Measurements from ENCODE around the gene INHBE. TPM values are rescaled to one million over a fixed set of nuclear protein-coding genes. Genes with fewer than 3 reads are reported as not detected.

The INHBE gene
- total RNA-seq, 4 donors from 2014 or later: not detected

- Histone ChIP-seq H3K27me3 (no peaks in the 10 kb centered on the region), H3K9me3 (no peaks in the 10 kb centered on the region), H3K4me3 (no peak overlapping the region), H3K27ac (peak overlapping the region; percentile 94 to 98 (median 96)), H3K4me1 (peaks cover 5 to 22% (median 8%) of the 10 kb centered on the region in 4 donors), H3K36me3 (no peaks in the 10 kb centered on the region)
- WGBS, 2 donors (ENCODE audit: low coverage in 1 of 2): 78 to 84% methylated on average over 2 to 6 of the region's 6 CpGs
- DNase-seq: no peak
- TF ChIP-seq POLR2A (IDR thresholded peaks at IDR 0.05): no peak
- TF ChIP-seq CTCF (IDR thresholded peaks at IDR 0.05): no peak
- TF ChIP-seq POLR2AphosphoS5 (IDR thresholded peaks at IDR 0.05): no peak
- no peak for TF ChIP-seq EP300 (IDR thresholded peaks at IDR 0.05; ENCODE audit: low read depth)
- intact Hi-C loops (cut with DNase I; ENCODE audit: low total_unique reads) (no loop called here), in situ Hi-C loops (cut with MboI; ENCODE audit: low pct_ligation_motif_present in 1 of 4, low pct_unique_long_range_greater_than_20kb in 1 of 4, low sequenced_read_pairs in 3 of 4) (loop anchor here in 1 of 4 donors (25.0 kb wide), 1 partner anchor 117 kb away; no protein-coding TSS in a partner anchor)
Measured at GRCh38 chr12:57428965-57429364, 26.1 kb upstream of the INHBE start.

- 21 to 24% methylated on average over 8 to 9 of the region's 9 CpGs for WGBS, 2 donors (ENCODE audit: low coverage in 1 of 2)
- intact Hi-C loops (cut with DNase I; ENCODE audit: low total_unique reads): no loop called here
- TF ChIP-seq POLR2A (IDR thresholded peaks at IDR 0.05) (no peak), CTCF (IDR thresholded peaks at IDR 0.05) (no peak), EP300 (IDR thresholded peaks at IDR 0.05; ENCODE audit: low read depth) (no peak), POLR2AphosphoS5 (IDR thresholded peaks at IDR 0.05) (no peak)
- Histone ChIP-seq H3K9me3 (no peaks in the 10 kb centered on the region), H3K36me3 (no peaks in the 10 kb centered on the region), H3K27me3 (no peaks in the 10 kb centered on the region), H3K4me3 (peak overlapping the region; percentile 75 to 89 (median 78)), H3K4me1 (peaks cover 5 to 22% (median 8%) of the 10 kb centered on the region in 4 donors), H3K27ac (peak overlapping the region; percentile 94 to 98 (median 96))
- no peak for DNase-seq
- in situ Hi-C loops (cut with MboI; ENCODE audit: low pct_ligation_motif_present in 1 of 4, low pct_unique_long_range_greater_than_20kb in 1 of 4, low sequenced_read_pairs in 3 of 4): loop anchor here in 1 of 4 donors (25.0 kb wide), 1 partner anchor 117 kb away; no protein-coding TSS in a partner anchor
Measured at GRCh38 chr12:57429473-57430111, 25.5 kb upstream of the INHBE start.

- DNase-seq: no peak
- no peak for TF ChIP-seq EP300 (IDR thresholded peaks at IDR 0.05; ENCODE audit: low read depth)
- no peak for TF ChIP-seq CTCF (IDR thresholded peaks at IDR 0.05)
- no peak for TF ChIP-seq POLR2AphosphoS5 (IDR thresholded peaks at IDR 0.05)
- TF ChIP-seq POLR2A (IDR thresholded peaks at IDR 0.05): no peak
- no peaks in the 10 kb centered on the region for H3K9me3 ChIP-seq
- H3K27me3 ChIP-seq: no peaks in the 10 kb centered on the region
- H3K27ac ChIP-seq: peak overlapping the region; percentile 94 to 98 (median 96)
- intact Hi-C loops (cut with DNase I; ENCODE audit: low total_unique reads): no loop called here
- H3K4me3 ChIP-seq: peak overlapping the region; percentile 75 to 89 (median 78)
- H3K36me3 ChIP-seq: no peaks in the 10 kb centered on the region
- WGBS, 2 donors (ENCODE audit: low coverage in 1 of 2): 0 to 1% methylated on average over 16 to 23 of the region's 74 CpGs
- in situ Hi-C loops (cut with MboI; ENCODE audit: low pct_ligation_motif_present in 1 of 4, low pct_unique_long_range_greater_than_20kb in 1 of 4, low sequenced_read_pairs in 3 of 4): loop anchor here in 1 of 4 donors (25.0 kb wide), 1 partner anchor 118 kb away; no protein-coding TSS in a partner anchor
- H3K4me1 ChIP-seq: peaks cover 5 to 22% (median 8%) of the 10 kb centered on the region in 4 donors
Measured at GRCh38 chr12:57430112-57430930, 24.8 kb upstream of the INHBE start.

- peak within 1 kb of the TSS; percentile 94 to 98 (median 96) for H3K27ac ChIP-seq
- WGBS, 2 donors (ENCODE audit: low coverage in 1 of 2): 0 to 1% methylated on average over 7 to 41 of the region's 41 CpGs
- H3K4me3 ChIP-seq: peak within 1 kb of the TSS; percentile 75 to 89 (median 78)
- TF ChIP-seq POLR2A (IDR thresholded peaks at IDR 0.05) (peak; percentile 95), POLR2AphosphoS5 (IDR thresholded peaks at IDR 0.05) (peak; percentile 94 to 97 (median 96)), CTCF (IDR thresholded peaks at IDR 0.05) (no peak), EP300 (IDR thresholded peaks at IDR 0.05; ENCODE audit: low read depth) (peak; percentile 22)
- in situ Hi-C loops (cut with MboI; ENCODE audit: low pct_ligation_motif_present in 1 of 4, low pct_unique_long_range_greater_than_20kb in 1 of 4, low sequenced_read_pairs in 3 of 4) (loop anchor here in 1 of 4 donors (25.0 kb wide), 1 partner anchor 119 kb away; no protein-coding TSS in a partner anchor), intact Hi-C loops (cut with DNase I; ENCODE audit: low total_unique reads) (no loop called here)
- H3K9me3 ChIP-seq: no peaks in the 10 kb centered on the region
- peak; percentile 97 for DNase-seq
- H3K36me3 ChIP-seq: no peaks in the 10 kb centered on the region
- peaks cover 5 to 22% (median 8%) of the 10 kb centered on the region in 4 donors for H3K4me1 ChIP-seq
- no peaks in the 10 kb centered on the region for H3K27me3 ChIP-seq
Measured at GRCh38 chr12:57430931-57431566, 24.1 kb upstream of the INHBE start, which contains the start of gene R3HDM2. Gene R3HDM2 (minus strand): TSS chr12:57431043. CDS start chr12:57310428, 120,615 bp downstream.

Data from transverse colon (tissue), 4 donors.